NCI-H2227 treated with DMSO at 0.1 percent for 48 hours (cell line): ENCODE measurements around the gene AP1AR.

Source experiments
- DNase-seq: peaks from one replicate; lab custom pipeline; 2025; lab: John Stamatoyannopoulos, UW

Gene AP1AR

DNA sequence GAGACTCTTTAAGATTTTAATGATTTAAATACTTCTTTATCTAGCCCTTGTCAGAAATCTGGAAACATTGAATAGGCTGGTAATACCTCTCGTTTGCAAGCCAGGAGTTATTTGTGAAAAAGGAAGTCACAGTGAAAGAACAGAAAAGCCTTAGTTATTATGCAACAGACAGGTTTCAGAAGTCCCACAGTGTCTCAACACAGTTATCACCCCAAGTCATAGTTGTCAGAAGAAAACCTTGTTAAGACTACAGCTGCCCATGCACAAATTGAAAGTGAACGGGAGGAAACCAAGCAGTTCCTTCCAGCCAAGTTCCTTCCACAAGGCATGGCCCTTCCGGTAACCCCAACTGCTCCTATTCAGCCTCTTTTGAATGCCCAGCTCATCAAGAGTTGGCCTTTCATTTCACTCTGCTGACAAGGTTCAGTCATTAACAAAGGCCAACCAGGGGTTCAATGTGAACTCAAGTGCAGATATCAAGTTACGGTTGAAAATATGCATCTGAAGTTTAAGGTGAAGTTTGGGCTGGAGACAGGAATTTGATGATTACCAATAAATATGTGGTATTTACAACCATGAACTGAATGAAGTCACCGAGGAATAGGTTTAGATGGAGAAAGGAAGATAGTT, 81.1 kb downstream of the AP1AR start:
- DNase-seq = no peak

DNA sequence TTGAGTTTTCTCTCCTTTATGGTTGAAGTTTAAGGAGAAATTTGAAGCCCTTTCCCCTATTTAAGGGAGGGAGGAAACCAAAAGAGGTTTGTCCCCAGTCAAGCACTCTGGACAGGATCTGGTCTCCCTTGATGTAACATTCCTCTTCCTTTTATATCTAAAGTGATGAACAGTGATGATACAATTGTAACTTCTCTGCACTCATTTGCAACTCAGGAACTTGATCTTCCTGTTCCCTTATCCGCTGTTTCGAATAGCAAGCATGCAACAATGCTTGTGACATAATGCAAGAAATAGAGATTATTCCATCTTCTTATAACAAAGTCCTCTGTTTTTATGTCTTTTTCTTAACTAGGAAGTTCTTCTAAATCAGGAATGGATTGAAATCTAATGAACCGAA, 83.9 kb downstream of the AP1AR start:
- DNase-seq = no peak

- DNase-seq = no peak
Observed at GRCh38 chr4:112316360-112316759, 84.8 kb downstream of the AP1AR start.

GRCh38 chr4:112318239-112319142, 86.9 kb downstream of the AP1AR start:
- no peak for DNase-seq
